GM12872 (cell line): Measurements from ENCODE around the gene CLEC4G.

Experiments
- CTCF ChIP-seq: IDR thresholded peaks from 3 replicates; pipeline ENCODE4 v1.5.1; 2011; ENCODE audit warnings: low read depth, mild to moderate bottlenecking, low read length, moderate library complexity; ENCODE audit not compliant: insufficient read depth

The CLEC4G gene

DNA sequence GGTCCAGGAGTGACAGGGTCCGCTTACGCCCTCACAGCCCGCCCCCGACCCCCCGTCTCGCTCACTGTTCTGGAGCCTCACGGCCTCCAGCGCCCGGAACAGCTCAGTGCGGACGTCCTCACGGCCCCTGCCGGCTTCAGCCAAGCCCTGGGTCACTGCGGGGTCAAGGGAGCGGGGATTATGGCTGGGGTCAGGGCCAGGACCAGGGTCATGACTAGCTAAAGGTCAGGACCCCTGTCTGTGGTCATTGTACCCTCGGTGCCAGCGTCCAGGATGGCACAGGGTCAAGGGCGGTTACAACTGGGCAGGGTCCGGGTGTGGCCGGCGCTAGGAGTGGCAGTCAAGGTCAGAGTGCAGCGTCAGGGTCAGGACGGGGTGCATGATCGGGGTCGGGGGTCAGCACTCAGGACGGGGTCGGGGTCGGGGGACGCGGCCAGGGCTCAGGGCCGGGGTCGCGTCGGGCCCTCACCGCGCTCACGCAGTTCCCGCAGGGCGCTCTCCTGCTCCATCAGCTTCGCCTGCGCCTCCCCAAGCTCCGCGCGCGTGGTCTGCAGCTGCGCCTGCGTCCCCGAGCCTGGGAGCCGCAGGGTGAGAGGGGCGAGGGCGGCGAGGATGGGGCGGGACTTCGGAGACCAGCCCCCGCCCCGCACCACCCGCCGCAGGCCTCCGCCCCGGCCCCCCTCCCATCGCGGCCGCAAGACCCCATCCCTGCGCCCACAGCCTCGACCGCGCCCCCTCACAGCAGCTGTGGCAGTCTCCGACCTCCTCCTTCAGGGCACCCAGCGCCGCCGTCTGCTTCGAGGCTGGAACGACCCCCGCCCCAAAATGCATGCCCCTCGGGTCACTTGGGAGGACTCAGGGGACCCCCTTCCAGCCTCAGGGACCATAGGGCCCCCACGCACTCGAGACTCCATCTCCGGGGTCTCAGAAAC, 1.4 kb downstream of the CLEC4G start:
- no peak for TF ChIP-seq CTCF

GRCh38 chr19:7729831-7730285, 2.1 kb downstream of the CLEC4G start:
- TF ChIP-seq CTCF, result no peak

DNA sequence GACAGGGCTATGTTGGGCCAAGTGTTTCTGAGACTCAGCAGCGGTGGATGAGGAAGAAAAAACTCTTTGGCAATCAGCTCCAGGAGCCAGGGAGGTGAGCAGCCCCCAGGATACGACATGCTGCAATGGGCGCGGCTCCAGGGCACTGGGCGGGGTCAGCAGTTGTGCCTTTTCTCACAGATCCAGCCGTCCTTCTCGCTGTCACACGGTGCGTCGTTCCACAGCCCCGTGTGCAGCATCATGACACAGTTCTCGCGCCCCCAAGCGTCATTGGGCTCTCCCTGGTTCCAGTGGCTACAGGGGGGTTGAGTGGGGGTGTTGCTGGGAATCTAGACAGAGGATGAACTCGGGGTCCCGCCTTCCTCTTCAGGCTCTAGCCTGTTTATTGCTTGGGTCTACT, 2.7 kb downstream of the CLEC4G start:
- TF ChIP-seq CTCF, result no peak

- no peak for TF ChIP-seq CTCF
These were observed 6.1 kb downstream of the CLEC4G start for GRCh38 chr19:7725791-7726190.

DNA sequence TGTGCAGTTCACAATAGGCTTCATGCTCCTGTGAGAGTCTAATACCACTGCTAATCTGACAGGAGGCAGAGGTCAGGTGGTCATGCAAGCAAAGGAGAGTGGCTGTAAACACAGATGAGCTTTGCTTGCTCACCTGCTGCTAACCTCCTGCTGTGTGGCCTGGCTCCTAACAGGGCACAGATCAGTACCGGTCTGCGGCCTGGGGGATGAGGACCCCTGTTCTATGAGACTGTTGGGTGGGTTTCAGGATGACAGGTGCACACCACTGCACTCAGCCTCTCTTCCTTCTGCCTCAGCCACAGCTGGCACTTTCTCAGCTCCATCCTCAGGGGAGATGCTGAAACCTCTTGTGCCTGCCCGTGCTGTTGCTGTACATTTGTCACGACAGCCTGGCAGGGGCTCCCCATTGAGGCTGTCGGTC, 9.7 kb downstream of the CLEC4G start:
- TF ChIP-seq CTCF, result no peak

GRCh38 chr19:7720351-7720750, 11.6 kb downstream of the CLEC4G start:
- TF ChIP-seq CTCF, result no peak

- TF ChIP-seq CTCF, result no peak
These were observed 13.2 kb downstream of the CLEC4G start for GRCh38 chr19:7718668-7719067.
